ENCODE results near the gene RNF130. TPM values are rescaled to one million over a fixed set of nuclear protein-coding genes. Genes with fewer than 3 reads are reported as not detected.

RNF130 gene
- total RNA-seq, 1 donor from 2014 or later, result 45.9 TPM

- intact Hi-C loops (cut with micrococcal nuclease), result no loop called here
- Histone ChIP-seq H3K27ac (replicated peaks) (no peak overlapping the region), H3K27me3 (ENCODE audit: low read depth) (peaks cover 23% of the 10 kb centered on the region), H3K4me3 (no peak overlapping the region), H3K9me3 (replicated peaks) (no peaks in the 10 kb centered on the region), H3K36me3 (no peaks in the 10 kb centered on the region), H3K4me1 (no peaks in the 10 kb centered on the region)
- TF ChIP-seq CTCF (IDR thresholded peaks at IDR 0.05; ENCODE audit: borderline replicate concordance), result no peak
- no peak for DNase-seq
Measured at GRCh38 chr5:180113660-180114303, 42.2 kb upstream of the RNF130 start.

- DNase-seq, result no peak
- no peak for TF ChIP-seq CTCF (IDR thresholded peaks at IDR 0.05; ENCODE audit: borderline replicate concordance)
- Histone ChIP-seq H3K27me3 (ENCODE audit: low read depth) (peaks cover 11% of the 10 kb centered on the region), H3K4me1 (no peaks in the 10 kb centered on the region), H3K4me3 (no peak overlapping the region), H3K9me3 (replicated peaks) (peaks cover 13% of the 10 kb centered on the region), H3K27ac (replicated peaks) (no peak overlapping the region), H3K36me3 (no peaks in the 10 kb centered on the region)
- intact Hi-C loops (cut with micrococcal nuclease), result no loop called here
Measured at GRCh38 chr5:180112181-180112861, 40.8 kb upstream of the RNF130 start.

- Histone ChIP-seq H3K27me3 (ENCODE audit: low read depth) (peaks cover 11% of the 10 kb centered on the region), H3K4me1 (no peaks in the 10 kb centered on the region), H3K27ac (replicated peaks) (no peak overlapping the region), H3K4me3 (no peak overlapping the region), H3K9me3 (replicated peaks) (peaks cover 22% of the 10 kb centered on the region), H3K36me3 (no peaks in the 10 kb centered on the region)
- DNase-seq, result no peak
- no peak for TF ChIP-seq CTCF (IDR thresholded peaks at IDR 0.05; ENCODE audit: borderline replicate concordance)
- intact Hi-C loops (cut with micrococcal nuclease), result no loop called here
Measured at GRCh38 chr5:180111273-180112002, 39.9 kb upstream of the RNF130 start.

GRCh38 chr5:180109920-180110319 is 38.4 kb upstream of the RNF130 start:
- Histone ChIP-seq H3K4me3 (no peak overlapping the region), H3K4me1 (no peaks in the 10 kb centered on the region), H3K36me3 (no peaks in the 10 kb centered on the region), H3K9me3 (replicated peaks) (peaks cover 31% of the 10 kb centered on the region), H3K27me3 (ENCODE audit: low read depth) (peaks cover 14% of the 10 kb centered on the region), H3K27ac (replicated peaks) (no peak overlapping the region)
- TF ChIP-seq CTCF (IDR thresholded peaks at IDR 0.05; ENCODE audit: borderline replicate concordance), result no peak
- intact Hi-C loops (cut with micrococcal nuclease), result no loop called here
- no peak for DNase-seq

GRCh38 chr5:180107005-180107404 is 35.4 kb upstream of the RNF130 start:
- DNase-seq, result no peak
- Histone ChIP-seq H3K9me3 (replicated peaks) (peaks cover 31% of the 10 kb centered on the region), H3K36me3 (no peaks in the 10 kb centered on the region), H3K27me3 (ENCODE audit: low read depth) (peaks cover 28% of the 10 kb centered on the region), H3K4me3 (no peak overlapping the region), H3K4me1 (no peaks in the 10 kb centered on the region), H3K27ac (replicated peaks) (no peak overlapping the region)
- intact Hi-C loops (cut with micrococcal nuclease), result no loop called here
- no peak for TF ChIP-seq CTCF (IDR thresholded peaks at IDR 0.05; ENCODE audit: borderline replicate concordance)
